Epithelial cell of esophagus (primary cell): ENCODE measurements around the gene KRTAP21-1.

Source experiments
- DNase-seq: peaks from one replicate; pipeline ENCODE4 v3.0.0; 2010; ENCODE audit warnings: low read depth
- H3K4me3 ChIP-seq: 2 replicates; pipeline ENCODE4 v1.5.1; 2011; ENCODE audit warnings: mild to moderate bottlenecking, low read length, control low read depth
- CTCF ChIP-seq: IDR thresholded peaks from 2 replicates; pipeline ENCODE4 v1.5.1; 2011; ENCODE audit warnings: low read depth, mild to moderate bottlenecking, low read length, control low read depth, inconsistent platforms; ENCODE audit not compliant: insufficient read depth; ENCODE audit errors: missing control alignments

The KRTAP21-1 gene

DNA sequence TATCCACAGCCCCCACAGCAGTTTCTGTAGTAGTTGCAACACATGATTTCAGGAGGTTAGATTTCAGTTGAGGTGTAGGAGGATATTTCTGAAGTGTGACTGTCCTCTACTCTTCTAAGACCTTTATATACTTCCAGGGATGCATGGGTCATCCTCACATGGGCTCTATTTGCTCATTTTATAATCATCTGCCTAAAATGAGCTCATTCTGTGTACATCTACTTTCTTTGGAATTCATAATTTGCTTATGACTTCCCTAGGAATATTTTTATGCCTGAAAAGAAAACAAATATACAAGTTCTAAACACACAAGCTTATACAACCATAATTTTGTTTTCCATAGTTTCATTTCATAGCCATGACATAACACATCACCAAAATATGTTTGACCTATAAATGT lies 8.1 kb downstream of the KRTAP21-1 start, which contains the start of gene KRTAP21-2:
Gene KRTAP21-2 (minus strand): TSS at position 101 of the 400 bp plus-strand sequence. CDS start 57 bp downstream, at position 44.
- no peak within 1 kb of the TSS for H3K4me3 ChIP-seq
- no peak for TF ChIP-seq CTCF
- DNase-seq: no peak

DNA sequence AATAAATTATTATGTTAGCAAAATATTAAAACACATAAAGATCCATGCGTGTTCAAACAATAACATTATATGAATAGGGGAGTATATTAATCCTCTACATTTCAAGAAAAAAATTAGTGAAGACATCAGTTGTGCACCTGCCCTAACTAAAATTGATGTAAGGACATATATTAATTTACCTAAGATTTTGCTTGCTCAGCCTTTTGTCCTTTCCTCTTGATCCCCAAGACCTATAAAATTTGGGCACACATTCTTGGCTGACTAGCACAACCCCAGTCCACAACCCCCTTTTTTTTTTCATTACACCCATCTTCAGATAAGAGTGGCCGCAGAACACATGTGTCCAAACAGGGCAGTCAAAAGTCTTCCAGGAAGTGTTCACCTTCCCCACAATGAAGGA lies 14.8 kb downstream of the KRTAP21-1 start:
- no peak for TF ChIP-seq CTCF
- no peak overlapping the region for H3K4me3 ChIP-seq
- no peak for DNase-seq

GRCh38 chr21:30733026-30733425 lies 22.2 kb downstream of the KRTAP21-1 start:
- peak; percentile 15 for TF ChIP-seq CTCF
- peak; percentile 25 for DNase-seq
- no peak overlapping the region for H3K4me3 ChIP-seq

DNA sequence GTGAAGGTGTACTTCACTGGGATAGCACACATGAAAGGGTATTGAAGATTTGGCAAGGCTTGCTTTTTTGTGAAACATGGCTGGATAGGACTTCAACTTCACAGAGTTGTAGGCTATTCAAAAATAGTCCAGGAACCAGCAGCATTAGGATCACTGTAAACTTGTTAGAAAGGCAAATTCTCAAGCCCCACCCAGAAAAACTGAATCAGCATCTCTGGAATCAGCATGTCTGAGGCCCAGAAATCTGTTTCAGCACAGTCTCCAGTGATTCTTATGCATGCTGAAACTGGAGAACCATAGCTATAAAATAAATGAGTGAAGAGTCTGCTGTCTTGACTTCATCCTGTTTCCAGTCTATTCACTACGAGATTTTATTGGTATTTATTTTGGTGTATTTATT lies 28.5 kb downstream of the KRTAP21-1 start:
- no peak for TF ChIP-seq CTCF
- no peak overlapping the region for H3K4me3 ChIP-seq
- peak; percentile 40 for DNase-seq

- no peak for TF ChIP-seq CTCF
- no peak overlapping the region for H3K4me3 ChIP-seq
- DNase-seq: peak; percentile 20
These were observed 35.8 kb downstream of the KRTAP21-1 start for GRCh38 chr21:30719401-30719800.

DNA sequence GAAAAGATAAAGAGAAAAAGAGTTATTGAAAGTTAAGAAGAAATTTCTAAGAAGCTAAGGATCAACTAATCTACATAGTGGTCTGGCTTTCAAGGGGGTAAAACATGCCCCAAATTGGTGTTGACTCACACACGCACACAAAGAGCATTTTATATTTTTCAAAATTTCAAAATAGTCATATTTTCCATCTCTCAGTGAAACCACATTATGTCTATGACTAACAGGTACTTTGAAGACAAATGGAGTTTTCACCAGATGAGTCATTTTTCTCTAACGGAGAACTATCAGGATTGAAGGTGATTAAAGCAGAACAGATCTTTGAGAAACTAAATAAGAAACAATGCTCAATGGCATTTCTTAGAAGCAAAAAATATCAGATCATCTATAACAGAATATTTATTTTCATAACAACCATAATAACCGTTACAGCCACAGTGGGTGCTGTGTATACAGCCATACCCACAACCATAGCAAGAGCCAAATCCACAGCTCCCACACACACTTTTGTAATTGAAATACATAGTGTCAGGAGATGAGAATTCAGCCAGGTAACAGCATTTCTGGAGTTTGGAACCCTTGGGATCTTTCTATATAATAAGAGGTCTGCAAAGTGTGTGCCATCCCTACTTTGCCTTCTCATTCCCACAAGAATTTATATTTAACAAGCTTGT lies 36.9 kb downstream of the KRTAP21-1 start, which contains the start of gene KRTAP21-3:
Gene KRTAP21-3 (minus strand): TSS at position 539 of the 671 bp plus-strand sequence. CDS start 18 bp downstream, at position 521.
- no peak within 1 kb of the TSS for H3K4me3 ChIP-seq
- TF ChIP-seq CTCF: no peak
- DNase-seq: peak; percentile 67

GRCh38 chr21:30717105-30717504 lies 38.1 kb downstream of the KRTAP21-1 start:
- no peak for DNase-seq
- H3K4me3 ChIP-seq: no peak overlapping the region
- no peak for TF ChIP-seq CTCF
